HepG2 (cell line): ENCODE measurements around the gene ATRIP. TPM values are rescaled to one million over a fixed set of nuclear protein-coding genes. Genes with fewer than 3 reads are reported as not detected.

ENCODE experiments used
- ETV5 ChIP-seq: IDR thresholded peaks from 2 replicates; pipeline ENCODE4 v1.6.1; 2018; ENCODE audit warnings: missing biosample characterization, missing genetic modification reagents, inconsistent platforms, borderline replicate concordance
- GATAD2A ChIP-seq: IDR thresholded peaks from 2 replicates; pipeline ENCODE4 v1.6.1; 2016
- HOXA7 ChIP-seq: sonication (generic); formaldehyde crosslinking; IDR thresholded peaks from 2 replicates; pipeline ENCODE4 v1.8.1; 2022; ENCODE audit warnings: mild to moderate bottlenecking, missing genetic modification reagents, moderate library complexity
- SIX4 ChIP-seq: sonication (generic); formaldehyde crosslinking; IDR thresholded peaks from 2 replicates; pipeline ENCODE4 v1.4.0; 2020; ENCODE audit warnings: missing genetic modification reagents
- SMAD1 ChIP-seq: sonication (generic); formaldehyde crosslinking; IDR thresholded peaks from 2 replicates; pipeline ENCODE4 v1.4.0; 2020; ENCODE audit warnings: missing genetic modification reagents, low read depth, mild to moderate bottlenecking, borderline replicate concordance
- YEATS4 ChIP-seq: sonication (generic); formaldehyde crosslinking; IDR thresholded peaks from 2 replicates; pipeline ENCODE4 v1.4.0; 2020; ENCODE audit warnings: missing genetic modification reagents, borderline replicate concordance
- ZNF274 ChIP-seq: sonication (generic); formaldehyde crosslinking; IDR thresholded peaks from 2 replicates; pipeline ENCODE4 v1.5.1; 2020; ENCODE audit warnings: mild to moderate bottlenecking, missing genetic modification reagents
- ZNF33B ChIP-seq: sonication (generic); formaldehyde crosslinking; IDR thresholded peaks from 2 replicates; pipeline ENCODE4 v1.5.1; 2020; ENCODE audit warnings: mild to moderate bottlenecking, missing genetic modification reagents
- ZNF703 ChIP-seq: sonication (generic); formaldehyde crosslinking; IDR thresholded peaks from 2 replicates; pipeline ENCODE4 v1.5.1; 2020; ENCODE audit warnings: missing genetic modification reagents, mild to moderate bottlenecking, moderate library complexity, borderline replicate concordance
- ZNF841 ChIP-seq: sonication (generic); formaldehyde crosslinking; IDR thresholded peaks from 2 replicates; pipeline ENCODE4 v1.8.1; 2023; ENCODE audit warnings: missing genetic modification reagents, borderline replicate concordance
- ZSCAN29 ChIP-seq: sonication (generic); formaldehyde crosslinking; conservative IDR thresholded peaks from 2 replicates; pipeline ENCODE4 v1.4.0; 2020; ENCODE audit warnings: mild to moderate bottlenecking, missing genetic modification reagents
- polyA plus RNA-seq, 8 experiments: library from polyadenylated mRNA; depleted of rRNA in 3 of 8; stranded (reverse) in 7 of 8; unstranded in 1 of 8; fragments of >200 nt; fragmentation: Illumina TruSeq in 4 of 8; extraction: Trizol in 4 of 8; gene quantifications; 2 replicates each; pipeline versions ENCODE4 v1.2.1 to v1.2.3, GENCODE V29; 2011 to 2016; ENCODE audit warnings: low read depth in 4 of 8, missing spikeins in 1 of 8, mixed read lengths in 1 of 8; ENCODE audit not compliant: insufficient read depth in 1 of 8
- total RNA-seq, 5 experiments: library from RNA; depleted of rRNA; stranded (reverse); fragments of >200 nt; fragmentation: Illumina TruSeq; extraction: Trizol; gene quantifications; 2 replicates each; pipeline ENCODE4 v1.2.3, GENCODE V29; 2016; ENCODE audit warnings: low read depth in 1 of 5
- TF ChIP-seq, protein P1 (sequence below): sonication (generic); formaldehyde crosslinking; IDR thresholded peaks from 2 replicates; pipeline ENCODE4 v1.5.0; 2020; ENCODE audit warnings: missing genetic modification reagents
- TF ChIP-seq, protein P2 (sequence below): sonication (generic); formaldehyde crosslinking; IDR thresholded peaks from 2 replicates; pipeline ENCODE4 v1.8.0; 2022; ENCODE audit warnings: missing genetic modification reagents, mild to moderate bottlenecking, moderate library complexity, borderline replicate concordance
- TF ChIP-seq, protein P3 (sequence below): sonication (generic); formaldehyde crosslinking; IDR thresholded peaks from 2 replicates; pipeline ENCODE4 v1.4.0; 2020; ENCODE audit warnings: missing genetic modification reagents
- TF ChIP-seq, protein P4 (sequence below): IDR thresholded peaks from 2 replicates; pipeline ENCODE4 v1.6.1; 2016; ENCODE audit warnings: missing genetic modification reagents, missing compliant biosample characterization
- TF ChIP-seq, protein P5 (sequence below): sonication (generic); formaldehyde crosslinking; conservative IDR thresholded peaks from 2 replicates; pipeline ENCODE4 v1.4.0; 2020; ENCODE audit warnings: mild to moderate bottlenecking, missing genetic modification reagents, moderate library complexity
- TF ChIP-seq, protein P6 (sequence below): sonication (generic); formaldehyde crosslinking; IDR thresholded peaks from 2 replicates; pipeline ENCODE4 v1.5.1; 2020; ENCODE audit warnings: missing genetic modification reagents, mild to moderate bottlenecking, borderline replicate concordance
- TF ChIP-seq, protein P7 (sequence below): sonication (generic); formaldehyde crosslinking; IDR thresholded peaks from 2 replicates; pipeline ENCODE4 v1.8.0; 2022; ENCODE audit warnings: low read depth, missing genetic modification reagents

ATRIP gene
- total and polyA plus RNA-seq, 2 of the 13 experiments (the other 11 are each of a cell fraction or from before 2014, with no cell fraction given): 5.1 to 12.5 TPM

DNA sequence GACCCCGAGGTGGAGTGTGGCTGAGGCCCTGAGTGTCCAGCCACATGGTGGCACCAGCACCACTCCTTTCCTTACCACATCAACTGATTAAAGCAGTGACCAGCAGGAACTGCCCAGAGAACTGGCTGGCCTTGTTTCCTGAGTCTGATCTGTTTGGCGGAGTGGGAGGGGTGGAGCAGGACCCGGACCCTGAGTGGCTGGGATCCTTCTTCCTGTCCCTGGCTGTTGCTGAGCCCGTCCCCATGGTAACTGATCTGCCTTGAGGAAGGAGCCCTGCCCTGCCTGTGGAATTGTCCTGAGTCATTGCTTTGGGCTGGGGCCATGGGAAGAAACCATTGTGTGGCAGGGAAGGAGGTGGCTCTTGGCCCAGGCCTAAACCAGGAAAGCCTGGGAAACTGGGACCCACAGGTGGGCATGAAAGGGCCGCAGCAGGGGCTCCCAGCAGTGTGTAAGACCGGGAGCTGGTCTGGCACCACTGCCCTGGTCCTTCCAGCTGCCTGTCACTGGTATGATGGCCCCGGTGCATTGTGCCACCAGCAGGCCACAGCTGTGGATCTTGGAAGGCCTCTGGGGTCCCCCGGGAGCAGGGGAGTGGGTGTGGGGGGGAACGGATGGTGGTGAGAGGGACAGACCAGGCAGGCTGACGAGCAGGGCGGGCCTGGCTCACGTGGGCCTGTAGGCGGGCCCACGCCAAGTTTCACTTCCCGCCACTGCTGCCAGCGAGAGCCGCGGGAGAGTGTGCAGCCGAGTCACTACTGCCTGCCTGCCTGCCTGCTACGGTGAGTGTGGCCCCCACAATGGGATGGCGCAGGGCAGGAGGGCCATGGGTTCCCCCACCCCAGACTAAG, 19.2 kb downstream of the ATRIP start (continued):
- TF ChIP-seq, protein P1, sequence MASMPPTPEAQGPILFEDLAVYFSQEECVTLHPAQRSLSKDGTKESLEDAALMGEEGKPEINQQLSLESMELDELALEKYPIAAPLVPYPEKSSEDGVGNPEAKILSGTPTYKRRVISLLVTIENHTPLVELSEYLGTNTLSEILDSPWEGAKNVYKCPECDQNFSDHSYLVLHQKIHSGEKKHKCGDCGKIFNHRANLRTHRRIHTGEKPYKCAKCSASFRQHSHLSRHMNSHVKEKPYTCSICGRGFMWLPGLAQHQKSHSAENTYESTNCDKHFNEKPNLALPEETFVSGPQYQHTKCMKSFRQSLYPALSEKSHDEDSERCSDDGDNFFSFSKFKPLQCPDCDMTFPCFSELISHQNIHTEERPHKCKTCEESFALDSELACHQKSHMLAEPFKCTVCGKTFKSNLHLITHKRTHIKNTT (CRISPR knock-in tag): no peak
- peak; percentile 71; the same call in 1 of the 2 replicates for TF ChIP-seq ETV5 (CRISPR knock-in tag)
- no peak for TF ChIP-seq YEATS4 (CRISPR knock-in tag)
- no peak for TF ChIP-seq ZNF841
- TF ChIP-seq, protein P2, sequence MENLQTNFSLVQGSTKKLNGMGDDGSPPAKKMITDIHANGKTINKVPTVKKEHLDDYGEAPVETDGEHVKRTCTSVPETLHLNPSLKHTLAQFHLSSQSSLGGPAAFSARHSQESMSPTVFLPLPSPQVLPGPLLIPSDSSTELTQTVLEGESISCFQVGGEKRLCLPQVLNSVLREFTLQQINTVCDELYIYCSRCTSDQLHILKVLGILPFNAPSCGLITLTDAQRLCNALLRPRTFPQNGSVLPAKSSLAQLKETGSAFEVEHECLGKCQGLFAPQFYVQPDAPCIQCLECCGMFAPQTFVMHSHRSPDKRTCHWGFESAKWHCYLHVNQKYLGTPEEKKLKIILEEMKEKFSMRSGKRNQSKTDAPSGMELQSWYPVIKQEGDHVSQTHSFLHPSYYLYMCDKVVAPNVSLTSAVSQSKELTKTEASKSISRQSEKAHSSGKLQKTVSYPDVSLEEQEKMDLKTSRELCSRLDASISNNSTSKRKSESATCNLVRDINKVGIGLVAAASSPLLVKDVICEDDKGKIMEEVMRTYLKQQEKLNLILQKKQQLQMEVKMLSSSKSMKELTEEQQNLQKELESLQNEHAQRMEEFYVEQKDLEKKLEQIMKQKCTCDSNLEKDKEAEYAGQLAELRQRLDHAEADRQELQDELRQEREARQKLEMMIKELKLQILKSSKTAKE (CRISPR knock-in tag): no peak
- TF ChIP-seq SMAD1: no peak
- TF ChIP-seq ZNF703 (CRISPR knock-in tag): no peak
- 0 out of 2 replicates have a peak, but pooled peaks have one; percentile 50 for TF ChIP-seq ZNF33B (CRISPR knock-in tag)
- TF ChIP-seq, protein P3, sequence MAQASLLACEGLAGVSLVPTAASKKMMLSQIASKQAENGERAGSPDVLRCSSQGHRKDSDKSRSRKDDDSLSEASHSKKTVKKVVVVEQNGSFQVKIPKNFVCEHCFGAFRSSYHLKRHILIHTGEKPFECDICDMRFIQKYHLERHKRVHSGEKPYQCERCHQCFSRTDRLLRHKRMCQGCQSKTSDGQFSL (CRISPR knock-in tag): 0 out of 2 replicates have a peak, but pooled peaks have one; percentile 41
- TF ChIP-seq ZSCAN29: peak; percentile 74; the same call in 1 of the 2 replicates
- TF ChIP-seq, protein P4, sequence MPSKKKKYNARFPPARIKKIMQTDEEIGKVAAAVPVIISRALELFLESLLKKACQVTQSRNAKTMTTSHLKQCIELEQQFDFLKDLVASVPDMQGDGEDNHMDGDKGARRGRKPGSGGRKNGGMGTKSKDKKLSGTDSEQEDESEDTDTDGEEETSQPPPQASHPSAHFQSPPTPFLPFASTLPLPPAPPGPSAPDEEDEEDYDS: peak; percentile 55; the same call in 1 of the 2 replicates
- TF ChIP-seq HOXA7 (CRISPR knock-in tag): no peak
- TF ChIP-seq, protein P5, sequence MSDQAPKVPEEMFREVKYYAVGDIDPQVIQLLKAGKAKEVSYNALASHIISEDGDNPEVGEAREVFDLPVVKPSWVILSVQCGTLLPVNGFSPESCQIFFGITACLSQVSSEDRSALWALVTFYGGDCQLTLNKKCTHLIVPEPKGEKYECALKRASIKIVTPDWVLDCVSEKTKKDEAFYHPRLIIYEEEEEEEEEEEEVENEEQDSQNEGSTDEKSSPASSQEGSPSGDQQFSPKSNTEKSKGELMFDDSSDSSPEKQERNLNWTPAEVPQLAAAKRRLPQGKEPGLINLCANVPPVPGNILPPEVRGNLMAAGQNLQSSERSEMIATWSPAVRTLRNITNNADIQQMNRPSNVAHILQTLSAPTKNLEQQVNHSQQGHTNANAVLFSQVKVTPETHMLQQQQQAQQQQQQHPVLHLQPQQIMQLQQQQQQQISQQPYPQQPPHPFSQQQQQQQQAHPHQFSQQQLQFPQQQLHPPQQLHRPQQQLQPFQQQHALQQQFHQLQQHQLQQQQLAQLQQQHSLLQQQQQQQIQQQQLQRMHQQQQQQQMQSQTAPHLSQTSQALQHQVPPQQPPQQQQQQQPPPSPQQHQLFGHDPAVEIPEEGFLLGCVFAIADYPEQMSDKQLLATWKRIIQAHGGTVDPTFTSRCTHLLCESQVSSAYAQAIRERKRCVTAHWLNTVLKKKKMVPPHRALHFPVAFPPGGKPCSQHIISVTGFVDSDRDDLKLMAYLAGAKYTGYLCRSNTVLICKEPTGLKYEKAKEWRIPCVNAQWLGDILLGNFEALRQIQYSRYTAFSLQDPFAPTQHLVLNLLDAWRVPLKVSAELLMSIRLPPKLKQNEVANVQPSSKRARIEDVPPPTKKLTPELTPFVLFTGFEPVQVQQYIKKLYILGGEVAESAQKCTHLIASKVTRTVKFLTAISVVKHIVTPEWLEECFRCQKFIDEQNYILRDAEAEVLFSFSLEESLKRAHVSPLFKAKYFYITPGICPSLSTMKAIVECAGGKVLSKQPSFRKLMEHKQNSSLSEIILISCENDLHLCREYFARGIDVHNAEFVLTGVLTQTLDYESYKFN (CRISPR knock-in tag): peak; percentile 34; the same call in 1 of the 2 replicates
- peak; percentile 81 for TF ChIP-seq ZNF274 (CRISPR knock-in tag)
- TF ChIP-seq GATAD2A: peak; percentile 44; the same call in 1 of the 2 replicates
- no peak for TF ChIP-seq SIX4 (CRISPR knock-in tag)
- TF ChIP-seq, protein P6, sequence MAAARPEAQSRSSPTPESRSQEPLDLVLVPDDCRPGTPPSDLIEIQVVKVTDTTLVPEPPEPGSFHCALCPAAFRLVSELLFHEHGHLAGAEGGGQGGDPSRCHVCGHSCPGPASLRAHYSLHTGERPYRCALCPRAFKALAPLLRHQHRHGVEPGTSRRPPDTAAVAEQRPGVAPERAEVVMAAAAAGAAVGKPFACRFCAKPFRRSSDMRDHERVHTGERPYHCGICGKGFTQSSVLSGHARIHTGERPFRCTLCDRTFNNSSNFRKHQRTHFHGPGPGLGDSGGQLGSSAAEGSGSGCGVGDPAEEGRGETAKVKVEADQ (CRISPR knock-in tag): peak; percentile 71; the same call in 1 of the 2 replicates
- TF ChIP-seq, protein P7, sequence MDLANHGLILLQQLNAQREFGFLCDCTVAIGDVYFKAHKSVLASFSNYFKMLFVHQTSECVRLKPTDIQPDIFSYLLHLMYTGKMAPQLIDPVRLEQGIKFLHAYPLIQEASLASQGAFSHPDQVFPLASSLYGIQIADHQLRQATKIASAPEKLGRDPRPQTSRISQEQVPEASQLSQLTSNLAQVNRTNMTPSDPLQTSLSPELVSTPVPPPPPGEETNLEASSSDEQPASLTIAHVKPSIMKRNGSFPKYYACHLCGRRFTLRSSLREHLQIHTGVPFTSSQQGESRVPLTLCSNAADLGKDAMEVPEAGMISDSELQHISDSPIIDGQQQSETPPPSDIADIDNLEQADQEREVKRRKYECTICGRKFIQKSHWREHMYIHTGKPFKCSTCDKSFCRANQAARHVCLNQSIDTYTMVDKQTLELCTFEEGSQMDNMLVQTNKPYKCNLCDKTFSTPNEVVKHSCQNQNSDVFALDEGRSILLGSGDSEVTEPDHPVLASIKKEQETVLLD (CRISPR knock-in tag): no peak
